Liver (tissue), 9 donors: ENCODE data around the gene PSMD5. TPM values are rescaled to one million over a fixed set of nuclear protein-coding genes. Genes with fewer than 3 reads are reported as not detected.

Experiments
- DNase-seq: peaks from one replicate; pipeline ENCODE4 v3.0.0-alpha.2; 2017; ENCODE audit warnings: low spot score
- H3K27ac ChIP-seq, 2 donors: one replicate each; pipeline ENCODE4 v1.7.0; 2013; ENCODE audit warnings: inconsistent platforms in 2 of 2, low read length in 2 of 2, control low read depth in 1 of 2, low read depth in 1 of 2, mild to moderate bottlenecking in 1 of 2
- H3K27me3 ChIP-seq, 4 donors: one replicate each; pipeline versions ENCODE4 v1.6.1 to v1.7.0; 2013; ENCODE audit warnings: low read length in 3 of 4, inconsistent platforms in 1 of 4, mild to moderate bottlenecking in 1 of 4, moderate library complexity in 1 of 4; ENCODE audit not compliant: control insufficient read depth in 4 of 4, insufficient read depth in 4 of 4
- H3K36me3 ChIP-seq, 4 donors: one replicate each; pipeline versions ENCODE4 v1.6.1 to v1.7.0; 2013; ENCODE audit warnings: low read length in 3 of 4, mild to moderate bottlenecking in 3 of 4, low read depth in 1 of 4, moderate library complexity in 1 of 4; ENCODE audit not compliant: control insufficient read depth in 4 of 4, insufficient read depth in 3 of 4
- H3K4me1 ChIP-seq, 4 donors: one replicate each; pipeline versions ENCODE4 v1.6.1 to v1.7.0; 2013; ENCODE audit warnings: low read length in 3 of 4, mild to moderate bottlenecking in 3 of 4, moderate library complexity in 1 of 4; ENCODE audit not compliant: control insufficient read depth in 4 of 4, insufficient read depth in 4 of 4
- H3K4me3 ChIP-seq, 3 donors: one replicate each; pipeline versions ENCODE4 v1.6.1 to v1.7.0; 2013; ENCODE audit warnings: low read length in 3 of 3, control low read depth in 1 of 3, low read depth in 1 of 3, mild to moderate bottlenecking in 1 of 3
- H3K9ac ChIP-seq, 2 donors: one replicate each; pipeline ENCODE4 v1.7.0; 2013; ENCODE audit warnings: low read length in 2 of 2, mild to moderate bottlenecking in 2 of 2, moderate library complexity in 2 of 2, control low read depth in 1 of 2, low read depth in 1 of 2
- H3K9me3 ChIP-seq, 4 donors: one replicate each; pipeline versions ENCODE4 v1.6.1 to v1.7.0; 2013; ENCODE audit warnings: low read length in 3 of 4; ENCODE audit not compliant: control insufficient read depth in 4 of 4
- EGR1 ChIP-seq, 2 donors: IDR thresholded peaks; 2 replicates each; pipeline ENCODE4 v1.6.1; 2016 to 2018; ENCODE audit warnings: antibody characterized with exemption in 2 of 2, low read depth in 2 of 2
- FOXA1 ChIP-seq: IDR thresholded peaks from 2 replicates; pipeline ENCODE4 v1.6.1; 2016; ENCODE audit warnings: antibody characterized with exemption
- FOXA2 ChIP-seq: IDR thresholded peaks from 2 replicates; pipeline ENCODE4 v1.6.1; 2016; ENCODE audit warnings: antibody characterized with exemption
- GABPA ChIP-seq, 2 donors: IDR thresholded peaks in 1 of 2; conservative IDR thresholded peaks in 1 of 2; 2 replicates each; pipeline ENCODE4 v1.6.1; 2016; ENCODE audit warnings: antibody characterized with exemption in 2 of 2, mild to moderate bottlenecking in 1 of 2, moderate library complexity in 1 of 2
- HNF4A ChIP-seq, 2 donors: conservative IDR thresholded peaks; 2 replicates each; pipeline ENCODE4 v1.6.1; 2016; ENCODE audit warnings: antibody characterized with exemption in 2 of 2, mild to moderate bottlenecking in 2 of 2
- HNF4G ChIP-seq: IDR thresholded peaks from 2 replicates; pipeline ENCODE4 v1.6.1; 2016; ENCODE audit warnings: antibody characterized with exemption
- JUND ChIP-seq, 2 donors: IDR thresholded peaks; 2 replicates each; pipeline ENCODE4 v1.6.1; 2016; ENCODE audit warnings: antibody characterized with exemption in 2 of 2
- NR2F2 ChIP-seq: IDR thresholded peaks from 2 replicates; pipeline ENCODE4 v1.6.1; 2016; ENCODE audit warnings: antibody characterized with exemption
- RAD21 ChIP-seq, 2 donors: IDR thresholded peaks; 2 replicates each; pipeline ENCODE4 v1.6.1; 2016; ENCODE audit warnings: antibody characterized with exemption in 2 of 2, mild to moderate bottlenecking in 2 of 2
- RXRA ChIP-seq, 2 donors: IDR thresholded peaks; 2 replicates each; pipeline ENCODE4 v1.6.1; 2017 to 2018; ENCODE audit warnings: antibody characterized with exemption in 2 of 2, mild to moderate bottlenecking in 1 of 2
- SP1 ChIP-seq: IDR thresholded peaks from 2 replicates; pipeline ENCODE4 v1.6.1; 2018; ENCODE audit warnings: antibody characterized with exemption, mild to moderate bottlenecking
- TAF1 ChIP-seq: conservative IDR thresholded peaks from 2 replicates; pipeline ENCODE4 v1.6.1; 2016; ENCODE audit warnings: antibody characterized with exemption, mild to moderate bottlenecking
- YY1 ChIP-seq: IDR thresholded peaks from 2 replicates; pipeline ENCODE4 v1.6.1; 2016; ENCODE audit warnings: antibody characterized with exemption, mild to moderate bottlenecking
- WGBS: extraction: QIAGEN DNeasy Blood & Tissue Kit; methylation state at CpG from one replicate; pipeline ENCODE4 v1.1.7; 2013; 5-methylcytosine and 5-hydroxymethylcytosine counted together
- polyA plus RNA-seq, 2 donors: library from polyadenylated mRNA; stranded (reverse) in 1 of 2; unstranded in 1 of 2; fragments of 200-250 nt in 1 of 2; fragments of >200 nt in 1 of 2; fragmentation: Nextera tagmentation in 1 of 2; extraction: Ambion mirVana in 1 of 2; gene quantifications; one replicate each; pipeline versions ENCODE4 v1.2.1 to v1.2.3, GENCODE V29; 2013 to 2015
- total RNA-seq, 2 donors: library from RNA; depleted of rRNA; stranded (reverse); fragments of >200 nt; gene quantifications; one replicate each; pipeline ENCODE4 v1.2.3, GENCODE V29; 2014
- TF ChIP-seq, protein P1 (sequence below): IDR thresholded peaks from 2 replicates; pipeline ENCODE4 v1.6.1; 2016; ENCODE audit warnings: antibody characterized with exemption
- TF ChIP-seq, protein P2 (sequence below): IDR thresholded peaks from 2 replicates; pipeline ENCODE4 v1.6.1; 2016; ENCODE audit warnings: antibody characterized with exemption
- TF ChIP-seq, protein P3 (sequence below): IDR thresholded peaks from 2 replicates; pipeline ENCODE4 v1.6.1; 2016; ENCODE audit warnings: antibody characterized with exemption
- TF ChIP-seq, protein P4 (sequence below): IDR thresholded peaks from 2 replicates; pipeline ENCODE4 v1.6.1; 2016; ENCODE audit warnings: antibody characterized with exemption, mild to moderate bottlenecking
- TF ChIP-seq, protein P5 (sequence below): fragments of 150-350 bp; IDR thresholded peaks from 2 replicates; pipeline ENCODE4 v1.5.1; 2017; ENCODE audit warnings: improper control_type of control experiment, low read depth, low read length; ENCODE audit not compliant: missing input control
- donor health status: healthy.
- donor health status: healthy.
- donor health status: healthy.
- donor health status: healthy.
- donor health status: healthy.

The PSMD5 gene
- total and polyA plus RNA-seq, 4 donors, result 10.9 to 19.1 (median 16.0) TPM

DNA sequence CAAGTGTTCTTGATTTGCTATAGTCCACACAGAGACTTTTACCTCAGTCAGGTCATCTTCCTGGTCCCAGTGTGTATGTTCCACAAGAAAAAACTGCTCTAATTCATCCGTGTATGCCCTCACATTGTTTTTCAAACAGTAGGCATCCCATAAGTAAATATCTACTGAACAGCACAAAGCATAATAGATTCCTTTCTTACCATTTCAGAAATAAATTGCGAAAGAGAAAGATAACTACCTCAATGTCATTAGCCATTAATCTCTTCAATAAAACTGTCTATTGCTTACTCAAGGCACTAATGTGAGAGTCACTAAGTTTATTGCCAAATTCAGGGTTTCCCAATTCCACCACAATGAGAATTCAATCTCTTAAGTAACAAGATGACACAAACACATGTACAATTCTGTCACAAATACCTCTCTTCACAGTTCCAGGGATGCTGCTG lies 59.1 kb downstream of the PSMD5 start:
- no peak overlapping the region for H3K4me3 ChIP-seq
- no peak overlapping the region for H3K9ac ChIP-seq
- H3K36me3 ChIP-seq, result peaks cover 0 to 11% (median 7%) of the 10 kb centered on the region in 4 donors
- peak overlapping the region; percentile 38 to 61 for H3K27ac ChIP-seq
- no peak for DNase-seq
- no peaks in the 10 kb centered on the region for H3K9me3 ChIP-seq
- H3K27me3 ChIP-seq, result no peaks in the 10 kb centered on the region
- 37% methylated on average over 2 of the region's 2 CpGs for WGBS
- TF ChIP-seq RXRA (IDR thresholded peaks at IDR 0.05), result peak in 1 of 2 donors; percentile 64
- TF ChIP-seq, protein P1, sequence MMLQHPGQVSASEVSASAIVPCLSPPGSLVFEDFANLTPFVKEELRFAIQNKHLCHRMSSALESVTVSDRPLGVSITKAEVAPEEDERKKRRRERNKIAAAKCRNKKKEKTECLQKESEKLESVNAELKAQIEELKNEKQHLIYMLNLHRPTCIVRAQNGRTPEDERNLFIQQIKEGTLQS, result no peak
- TF ChIP-seq SP1, result peak; percentile 46
- TF ChIP-seq FOXA2, result peak; percentile 60
- TF ChIP-seq, protein P2, sequence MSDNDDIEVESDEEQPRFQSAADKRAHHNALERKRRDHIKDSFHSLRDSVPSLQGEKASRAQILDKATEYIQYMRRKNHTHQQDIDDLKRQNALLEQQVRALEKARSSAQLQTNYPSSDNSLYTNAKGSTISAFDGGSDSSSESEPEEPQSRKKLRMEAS, result peak; percentile 31
- no peak for TF ChIP-seq TAF1
- no peak for TF ChIP-seq GABPA (IDR thresholded peaks at IDR 0.05 in 1 of 2, conservative IDR thresholded peaks at IDR 0.05 in 1 of 2)
- peak; percentile 22 to 40 for TF ChIP-seq HNF4A (conservative IDR thresholded peaks at IDR 0.05)
- TF ChIP-seq EGR1 (IDR thresholded peaks at IDR 0.05; ENCODE audit: low read depth in 2 of 2), result no peak
- peak; percentile 18 for TF ChIP-seq YY1
- peak in 1 of 2 donors; percentile 8 for TF ChIP-seq RAD21 (IDR thresholded peaks at IDR 0.05)
- TF ChIP-seq, protein P3, sequence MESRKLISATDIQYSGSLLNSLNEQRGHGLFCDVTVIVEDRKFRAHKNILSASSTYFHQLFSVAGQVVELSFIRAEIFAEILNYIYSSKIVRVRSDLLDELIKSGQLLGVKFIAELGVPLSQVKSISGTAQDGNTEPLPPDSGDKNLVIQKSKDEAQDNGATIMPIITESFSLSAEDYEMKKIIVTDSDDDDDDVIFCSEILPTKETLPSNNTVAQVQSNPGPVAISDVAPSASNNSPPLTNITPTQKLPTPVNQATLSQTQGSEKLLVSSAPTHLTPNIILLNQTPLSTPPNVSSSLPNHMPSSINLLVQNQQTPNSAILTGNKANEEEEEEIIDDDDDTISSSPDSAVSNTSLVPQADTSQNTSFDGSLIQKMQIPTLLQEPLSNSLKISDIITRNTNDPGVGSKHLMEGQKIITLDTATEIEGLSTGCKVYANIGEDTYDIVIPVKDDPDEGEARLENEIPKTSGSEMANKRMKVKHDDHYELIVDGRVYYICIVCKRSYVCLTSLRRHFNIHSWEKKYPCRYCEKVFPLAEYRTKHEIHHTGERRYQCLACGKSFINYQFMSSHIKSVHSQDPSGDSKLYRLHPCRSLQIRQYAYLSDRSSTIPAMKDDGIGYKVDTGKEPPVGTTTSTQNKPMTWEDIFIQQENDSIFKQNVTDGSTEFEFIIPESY, result peak; percentile 65
- TF ChIP-seq NR2F2, result no peak
- TF ChIP-seq JUND (IDR thresholded peaks at IDR 0.05), result peak in 1 of 2 donors; percentile 48
- peaks cover 13 to 61% (median 50%) of the 10 kb centered on the region in 4 donors for H3K4me1 ChIP-seq

DNA sequence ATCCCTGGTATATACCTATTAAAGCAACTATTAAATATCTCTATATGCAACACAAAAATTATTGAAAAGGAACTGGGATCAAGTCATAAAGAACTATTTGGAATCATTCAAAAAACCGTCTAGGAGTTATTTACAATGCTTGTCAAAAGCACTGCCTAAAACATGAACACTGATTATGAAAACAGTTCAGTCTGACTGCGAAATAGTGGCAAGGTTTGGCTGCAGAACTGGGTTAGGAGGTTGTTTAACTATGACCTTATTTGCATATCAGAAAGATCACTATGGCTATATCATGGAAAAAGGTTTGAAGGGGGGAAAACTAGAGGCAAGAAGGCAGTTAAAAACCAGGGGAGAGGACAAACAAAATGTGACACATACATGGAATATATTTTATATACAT lies 61.5 kb downstream of the PSMD5 start:
- WGBS, result 40% methylated on average over 2 of the region's 2 CpGs
- H3K4me1 ChIP-seq, result peaks cover 13 to 66% (median 57%) of the 10 kb centered on the region in 4 donors

More for the DNA sequence above, 61.5 kb downstream of the PSMD5 start:
- Histone ChIP-seq H3K27me3 (no peaks in the 10 kb centered on the region), H3K9ac (peak overlapping the region in 1 of 2 donors; percentile 49), H3K9me3 (no peaks in the 10 kb centered on the region), H3K27ac (peak overlapping the region; percentile 76 to 77), H3K4me3 (no peak overlapping the region), H3K36me3 (peaks cover 0 to 15% (median 8%) of the 10 kb centered on the region in 4 donors)
- TF ChIP-seq EGR1 (IDR thresholded peaks at IDR 0.05; ENCODE audit: low read depth in 2 of 2), result peak in 1 of 2 donors; percentile 40
- TF ChIP-seq, protein P3, result peak; percentile 35
- TF ChIP-seq, protein P4, sequence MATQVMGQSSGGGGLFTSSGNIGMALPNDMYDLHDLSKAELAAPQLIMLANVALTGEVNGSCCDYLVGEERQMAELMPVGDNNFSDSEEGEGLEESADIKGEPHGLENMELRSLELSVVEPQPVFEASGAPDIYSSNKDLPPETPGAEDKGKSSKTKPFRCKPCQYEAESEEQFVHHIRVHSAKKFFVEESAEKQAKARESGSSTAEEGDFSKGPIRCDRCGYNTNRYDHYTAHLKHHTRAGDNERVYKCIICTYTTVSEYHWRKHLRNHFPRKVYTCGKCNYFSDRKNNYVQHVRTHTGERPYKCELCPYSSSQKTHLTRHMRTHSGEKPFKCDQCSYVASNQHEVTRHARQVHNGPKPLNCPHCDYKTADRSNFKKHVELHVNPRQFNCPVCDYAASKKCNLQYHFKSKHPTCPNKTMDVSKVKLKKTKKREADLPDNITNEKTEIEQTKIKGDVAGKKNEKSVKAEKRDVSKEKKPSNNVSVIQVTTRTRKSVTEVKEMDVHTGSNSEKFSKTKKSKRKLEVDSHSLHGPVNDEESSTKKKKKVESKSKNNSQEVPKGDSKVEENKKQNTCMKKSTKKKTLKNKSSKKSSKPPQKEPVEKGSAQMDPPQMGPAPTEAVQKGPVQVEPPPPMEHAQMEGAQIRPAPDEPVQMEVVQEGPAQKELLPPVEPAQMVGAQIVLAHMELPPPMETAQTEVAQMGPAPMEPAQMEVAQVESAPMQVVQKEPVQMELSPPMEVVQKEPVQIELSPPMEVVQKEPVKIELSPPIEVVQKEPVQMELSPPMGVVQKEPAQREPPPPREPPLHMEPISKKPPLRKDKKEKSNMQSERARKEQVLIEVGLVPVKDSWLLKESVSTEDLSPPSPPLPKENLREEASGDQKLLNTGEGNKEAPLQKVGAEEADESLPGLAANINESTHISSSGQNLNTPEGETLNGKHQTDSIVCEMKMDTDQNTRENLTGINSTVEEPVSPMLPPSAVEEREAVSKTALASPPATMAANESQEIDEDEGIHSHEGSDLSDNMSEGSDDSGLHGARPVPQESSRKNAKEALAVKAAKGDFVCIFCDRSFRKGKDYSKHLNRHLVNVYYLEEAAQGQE, result peak; percentile 56
- TF ChIP-seq RAD21 (IDR thresholded peaks at IDR 0.05), result peak in 1 of 2 donors; percentile 18
- TF ChIP-seq YY1, result peak; percentile 70
- no peak for TF ChIP-seq NR2F2
- no peak for TF ChIP-seq TAF1
- TF ChIP-seq GABPA (IDR thresholded peaks at IDR 0.05 in 1 of 2, conservative IDR thresholded peaks at IDR 0.05 in 1 of 2), result peak in 1 of 2 donors; percentile 37
- peak; percentile 34 for TF ChIP-seq HNF4G
- peak; percentile 66 to 72 for TF ChIP-seq HNF4A (conservative IDR thresholded peaks at IDR 0.05)
- TF ChIP-seq, protein P2, result no peak
- TF ChIP-seq SP1, result peak; percentile 81
- TF ChIP-seq, protein P5, sequence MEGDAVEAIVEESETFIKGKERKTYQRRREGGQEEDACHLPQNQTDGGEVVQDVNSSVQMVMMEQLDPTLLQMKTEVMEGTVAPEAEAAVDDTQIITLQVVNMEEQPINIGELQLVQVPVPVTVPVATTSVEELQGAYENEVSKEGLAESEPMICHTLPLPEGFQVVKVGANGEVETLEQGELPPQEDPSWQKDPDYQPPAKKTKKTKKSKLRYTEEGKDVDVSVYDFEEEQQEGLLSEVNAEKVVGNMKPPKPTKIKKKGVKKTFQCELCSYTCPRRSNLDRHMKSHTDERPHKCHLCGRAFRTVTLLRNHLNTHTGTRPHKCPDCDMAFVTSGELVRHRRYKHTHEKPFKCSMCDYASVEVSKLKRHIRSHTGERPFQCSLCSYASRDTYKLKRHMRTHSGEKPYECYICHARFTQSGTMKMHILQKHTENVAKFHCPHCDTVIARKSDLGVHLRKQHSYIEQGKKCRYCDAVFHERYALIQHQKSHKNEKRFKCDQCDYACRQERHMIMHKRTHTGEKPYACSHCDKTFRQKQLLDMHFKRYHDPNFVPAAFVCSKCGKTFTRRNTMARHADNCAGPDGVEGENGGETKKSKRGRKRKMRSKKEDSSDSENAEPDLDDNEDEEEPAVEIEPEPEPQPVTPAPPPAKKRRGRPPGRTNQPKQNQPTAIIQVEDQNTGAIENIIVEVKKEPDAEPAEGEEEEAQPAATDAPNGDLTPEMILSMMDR, result no peak
- TF ChIP-seq RXRA (IDR thresholded peaks at IDR 0.05), result peak; percentile 82 to 89
- TF ChIP-seq JUND (IDR thresholded peaks at IDR 0.05), result peak in 1 of 2 donors; percentile 46
- TF ChIP-seq FOXA2, result peak; percentile 81
- TF ChIP-seq, protein P1, result no peak
- peak; percentile 70 for TF ChIP-seq FOXA1
- no peak for DNase-seq
